Putamen (tissue), 1 donor: Measurements from ENCODE around the gene L3MBTL3.
"Not testable (repeated sequence)": the region's sequence is repeated elsewhere in the genome, so short reads cannot be mapped to it uniquely, and the experiment has no call there.

Experiments
- DNase-seq: peaks from one replicate; pipeline ENCODE4 v3.0.0-alpha.2; 2016; ENCODE audit warnings: low spot score

Gene L3MBTL3

GRCh38 chr6:130138909-130139242 lies 120.5 kb downstream of the L3MBTL3 start:
- no peak for DNase-seq

- DNase-seq = no peak
These were observed 121.7 kb downstream of the L3MBTL3 start for GRCh38 chr6:130140084-130140483.

- DNase-seq = no peak
These were observed 125.3 kb downstream of the L3MBTL3 start for GRCh38 chr6:130143709-130144108.

DNA sequence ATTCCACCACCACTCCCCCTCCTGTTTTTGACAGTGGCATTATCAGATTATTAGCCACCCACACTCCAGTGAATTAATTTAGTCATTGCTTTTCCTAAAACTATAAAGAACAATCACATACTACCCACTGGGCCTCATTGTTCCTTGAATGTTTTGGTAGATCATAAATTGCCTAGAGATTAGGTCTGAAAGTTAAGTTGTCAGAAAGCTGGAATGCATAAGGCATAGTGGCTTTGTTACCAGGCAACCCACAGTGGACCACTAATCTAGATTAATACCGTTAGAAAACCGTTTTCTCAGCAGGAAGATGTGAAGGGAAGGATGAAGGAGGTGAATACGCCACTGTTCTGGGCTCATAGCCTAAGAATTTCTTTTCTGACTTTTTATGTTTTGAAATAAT lies 128.7 kb downstream of the L3MBTL3 start:
- no peak for DNase-seq

- DNase-seq = no peak
These were observed 129.8 kb downstream of the L3MBTL3 start for GRCh38 chr6:130148181-130148580.

DNA sequence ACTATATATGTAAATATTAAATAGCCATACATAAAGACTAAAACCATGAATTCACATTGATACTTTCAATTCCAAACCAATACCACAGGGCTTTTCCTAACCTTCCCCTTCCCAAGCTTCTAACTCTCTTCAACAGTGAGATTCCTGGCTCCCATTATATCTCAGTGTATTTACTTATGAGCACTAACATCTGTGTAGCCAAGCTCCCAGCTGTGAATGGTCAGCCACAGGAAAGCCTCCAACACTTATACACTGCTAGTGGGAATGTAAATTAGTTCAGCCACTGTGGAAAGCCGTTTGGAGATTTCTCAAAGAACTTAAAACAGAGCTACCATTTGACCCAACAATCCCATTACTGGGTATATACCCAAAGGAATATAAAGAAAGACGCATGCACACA lies 130.6 kb downstream of the L3MBTL3 start:
- not testable (repeated sequence) for DNase-seq

DNA sequence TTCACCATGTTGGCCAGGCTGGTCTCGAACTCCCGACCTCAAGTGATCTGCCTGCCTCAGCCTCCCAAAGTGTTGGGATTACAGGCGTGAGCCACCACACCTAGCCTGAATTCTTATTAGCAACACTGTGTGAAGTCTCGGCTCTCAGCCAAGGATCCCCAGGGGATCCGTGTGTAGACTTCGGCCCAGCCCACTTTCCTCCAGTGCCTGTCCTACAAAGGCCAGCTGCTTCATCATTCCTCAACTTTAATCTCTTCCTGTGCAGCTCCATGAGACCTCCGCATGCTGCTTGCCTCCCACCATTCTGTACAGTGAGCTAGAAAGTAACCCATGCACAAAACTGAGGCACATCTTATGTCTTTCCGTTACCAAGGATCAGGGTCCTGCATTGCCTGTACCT lies 132.5 kb downstream of the L3MBTL3 start:
- DNase-seq = no peak

GRCh38 chr6:130152908-130153510 lies 134.6 kb downstream of the L3MBTL3 start:
- DNase-seq = no peak

GRCh38 chr6:130156908-130157307 lies 138.5 kb downstream of the L3MBTL3 start:
- DNase-seq = no peak

DNA sequence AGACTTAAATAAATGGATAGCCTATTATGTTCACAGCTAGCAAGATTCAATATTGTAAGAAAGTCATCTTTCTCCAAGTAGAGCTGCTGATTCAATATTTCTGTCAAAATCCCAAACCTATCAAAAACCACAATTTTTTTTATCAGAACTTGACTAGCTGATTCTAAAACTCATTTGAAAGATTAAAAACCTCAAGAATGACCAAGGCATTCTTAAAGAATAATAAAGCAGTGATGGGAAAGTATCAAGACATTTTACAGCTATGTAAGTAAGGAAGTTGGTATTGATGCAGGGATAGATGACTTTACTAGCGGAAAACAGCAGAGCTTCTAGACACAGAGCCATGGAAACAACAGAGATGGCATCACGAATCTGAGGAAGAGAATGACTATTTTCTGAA lies 139.7 kb downstream of the L3MBTL3 start:
- no peak for DNase-seq

- DNase-seq = no peak
These were observed 140.2 kb downstream of the L3MBTL3 start for GRCh38 chr6:130158548-130158947.

DNA sequence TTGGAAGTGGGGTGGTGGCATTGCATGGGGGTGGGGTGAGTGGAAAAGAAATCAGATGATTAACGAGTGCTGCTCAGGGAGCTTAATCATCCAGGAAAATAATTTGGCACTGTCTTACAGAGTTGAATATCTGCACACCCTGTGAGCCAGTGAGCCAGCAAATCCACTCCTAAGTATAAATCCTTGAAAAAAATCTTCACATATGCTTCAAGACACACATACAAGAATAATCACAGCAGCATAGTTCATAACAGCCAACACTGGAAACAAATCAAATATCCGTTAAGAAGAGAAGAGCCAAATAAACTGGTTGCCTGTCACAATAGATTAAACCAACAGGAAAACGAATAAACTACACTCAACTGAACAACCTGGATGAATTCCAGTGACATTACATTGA lies 141.6 kb downstream of the L3MBTL3 start:
- DNase-seq = no peak

DNA sequence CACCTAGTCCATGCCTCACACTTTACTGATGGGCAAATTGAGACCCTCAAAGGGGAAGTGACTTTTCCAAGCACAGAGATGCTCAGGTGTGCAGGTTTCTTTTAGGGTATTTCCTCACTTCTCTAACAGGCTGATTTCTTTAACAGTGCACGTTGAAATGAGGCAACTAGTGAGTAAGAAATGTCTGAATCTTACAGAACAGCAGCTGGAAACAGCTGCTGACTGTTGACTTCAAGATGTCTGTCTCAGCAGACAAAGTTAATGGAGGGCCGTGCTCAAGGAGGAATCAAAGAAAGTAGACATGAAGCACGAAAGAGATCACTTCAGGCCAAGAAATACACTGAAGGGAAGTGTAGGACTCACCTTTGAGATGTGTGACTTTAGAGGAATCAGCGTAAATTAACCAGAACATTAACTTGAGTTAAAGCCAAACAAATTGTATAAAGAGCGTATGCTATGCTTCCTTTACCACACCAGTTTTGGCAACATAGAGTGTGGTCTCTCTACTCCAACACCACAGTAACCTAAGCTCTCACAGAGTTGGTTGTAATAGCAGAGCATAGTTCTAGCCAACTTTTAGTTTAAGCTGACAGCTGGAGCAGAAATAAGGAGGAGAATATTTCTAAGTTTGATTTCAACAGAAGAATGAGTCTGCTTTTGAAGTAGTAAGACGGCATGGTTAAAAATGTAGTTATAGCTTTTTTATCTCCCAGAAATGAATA lies 143.5 kb downstream of the L3MBTL3 start:
- DNase-seq = no peak

DNA sequence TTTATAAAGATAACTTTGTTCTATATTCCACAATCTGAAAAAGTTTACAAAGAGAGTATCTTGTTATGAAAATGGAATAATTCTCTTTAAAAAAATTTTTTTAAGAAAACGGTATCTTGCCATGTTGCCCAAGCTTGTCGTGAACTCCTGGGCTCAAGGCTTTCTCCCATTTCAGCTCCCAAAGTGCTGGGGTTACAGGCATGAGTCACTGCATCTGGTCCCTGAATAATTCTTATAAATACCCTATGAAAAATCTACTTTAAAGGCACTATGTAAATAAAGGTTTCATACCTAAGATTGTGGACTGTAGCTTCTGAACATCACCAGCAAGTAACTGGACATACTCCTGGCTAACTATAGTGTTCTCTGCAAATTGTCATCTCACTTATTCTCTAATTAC lies 144.0 kb downstream of the L3MBTL3 start:
- DNase-seq = no peak

GRCh38 chr6:130163266-130163665 lies 144.9 kb downstream of the L3MBTL3 start:
- no peak for DNase-seq

- no peak for DNase-seq
These were observed 145.9 kb downstream of the L3MBTL3 start for GRCh38 chr6:130164251-130164650.

- DNase-seq = no peak
These were observed 149.3 kb downstream of the L3MBTL3 start for GRCh38 chr6:130167655-130168054.

- not testable (repeated sequence) for DNase-seq
These were observed 151.8 kb downstream of the L3MBTL3 start for GRCh38 chr6:130170160-130170559.

DNA sequence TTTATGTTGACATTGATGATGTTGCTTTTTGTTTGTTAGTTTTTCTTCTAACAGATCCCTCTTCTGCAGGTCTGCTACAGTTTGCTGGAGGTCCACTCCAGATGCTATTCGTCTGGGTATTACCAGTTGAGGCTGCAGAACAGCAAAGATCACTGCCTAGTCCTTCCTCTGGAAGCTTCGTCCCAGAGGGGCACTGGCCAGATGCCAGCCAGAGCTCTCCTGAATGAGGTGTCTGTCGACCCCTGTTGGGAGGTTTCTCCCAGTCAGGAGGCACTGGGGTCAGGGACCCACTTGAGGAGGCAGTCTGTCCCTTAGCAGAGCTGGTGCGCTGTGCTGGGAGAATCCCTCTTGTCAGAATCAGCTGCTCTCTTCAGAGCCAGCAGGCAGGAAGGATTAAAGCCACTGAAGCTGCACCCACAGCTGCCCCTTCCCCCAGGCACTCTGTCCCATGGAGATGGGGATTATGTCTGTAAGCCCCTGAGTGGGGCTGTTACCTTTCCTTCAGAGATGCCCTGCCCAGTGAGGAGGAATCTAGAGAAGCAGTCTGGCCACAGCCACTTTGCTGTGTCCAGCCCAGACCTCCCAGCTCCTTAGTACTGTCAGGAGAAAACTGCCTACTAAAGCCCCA lies 155.1 kb downstream of the L3MBTL3 start:
- DNase-seq = not testable (repeated sequence)

- DNase-seq = no peak
These were observed 158.0 kb downstream of the L3MBTL3 start for GRCh38 chr6:130176378-130176777.

DNA sequence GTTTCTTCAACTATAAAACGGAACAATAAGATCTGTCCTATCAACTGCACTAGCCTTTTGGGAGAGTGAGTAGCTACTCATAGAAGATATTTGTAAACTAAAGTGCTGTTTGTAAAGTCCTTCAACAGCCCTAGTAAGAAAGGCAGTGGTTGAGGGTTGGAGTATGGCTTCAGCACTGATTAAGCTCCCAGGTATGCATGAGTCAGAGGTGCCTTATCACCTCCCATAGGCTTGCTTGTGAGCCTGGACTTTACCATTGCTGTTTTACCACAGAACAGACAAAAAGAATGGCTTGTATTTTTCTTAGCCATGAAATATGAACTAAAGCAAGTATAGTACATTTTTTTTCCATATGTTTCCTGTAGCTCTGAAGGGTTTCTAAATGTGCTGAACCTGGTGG lies 160.3 kb downstream of the L3MBTL3 start:
- no peak for DNase-seq

DNA sequence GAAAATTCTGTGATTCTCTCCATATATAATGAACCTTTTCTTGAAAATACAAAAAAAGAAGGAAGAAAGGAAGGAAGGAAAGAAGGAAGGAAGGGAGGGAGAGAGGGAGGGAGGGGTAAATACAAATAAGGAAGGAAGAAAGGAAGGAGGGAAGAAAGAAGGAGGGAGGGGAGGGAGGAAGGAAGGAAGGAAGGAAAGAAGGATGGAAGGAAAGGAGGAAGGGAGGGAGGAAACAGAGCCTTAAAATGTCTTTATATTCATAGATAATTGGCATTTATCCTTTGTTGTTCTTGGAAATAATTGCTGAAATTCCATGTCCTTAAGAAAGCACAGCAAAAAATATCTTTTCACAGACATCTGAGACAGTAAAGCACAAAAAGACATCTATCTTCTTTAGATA lies 164.1 kb downstream of the L3MBTL3 start:
- DNase-seq = no peak
